MM.1S (cell line): ENCODE results near the gene ADCY10.

Source experiments
- DNase-seq: peaks from one replicate; pipeline ENCODE4 v3.0.0-alpha.2; 2015
- H2AFZ ChIP-seq: fragments of 300-600 bp; sonication (generic); 2 replicates; pipeline ENCODE4 v1.6.0; 2016; ENCODE audit warnings: antibody characterized with exemption, low read length
- H3F3A ChIP-seq: fragments of 300-600 bp; sonication (generic); 2 replicates; pipeline ENCODE4 v1.6.1; 2016; ENCODE audit warnings: mild to moderate bottlenecking, antibody characterized with exemption, low read length, moderate library complexity, mixed read lengths; ENCODE audit not compliant: insufficient read depth
- H3K27ac ChIP-seq: fragments of 300-600 bp; sonication (generic); 2 replicates; pipeline ENCODE4 v1.5.1; 2016; ENCODE audit warnings: mild to moderate bottlenecking, low read length
- H3K27me3 ChIP-seq: fragments of 300-600 bp; sonication (generic); replicated peaks from 2 replicates; pipeline ENCODE4 v1.6.0; 2016; ENCODE audit warnings: low read length; ENCODE audit not compliant: insufficient read depth
- H3K36me3 ChIP-seq: fragments of 300-600 bp; sonication (generic); replicated peaks from 2 replicates; pipeline ENCODE4 v1.6.1; 2016; ENCODE audit warnings: mild to moderate bottlenecking, low read length, mixed read lengths; ENCODE audit not compliant: insufficient read depth
- H3K4me1 ChIP-seq: fragments of 300-600 bp; sonication (generic); 2 replicates; pipeline ENCODE4 v1.6.1; 2016; ENCODE audit warnings: low read length, mixed read lengths
- H3K4me2 ChIP-seq: fragments of 300-600 bp; sonication (generic); 2 replicates; pipeline ENCODE4 v1.6.0; 2016; ENCODE audit warnings: low read depth, low read length
- H3K4me3 ChIP-seq: fragments of 300-600 bp; sonication (generic); 2 replicates; pipeline ENCODE4 v1.5.1; 2016; ENCODE audit warnings: low read length, mixed read lengths
- H3K79me2 ChIP-seq: fragments of 300-600 bp; sonication (generic); 2 replicates; pipeline ENCODE4 v1.6.1; 2016; ENCODE audit warnings: mixed run types, low read length, mixed read lengths
- H3K9ac ChIP-seq: fragments of 300-600 bp; sonication (generic); 2 replicates; pipeline ENCODE4 v1.6.1; 2016; ENCODE audit warnings: low read length, mixed read lengths
- H3K9me2 ChIP-seq: fragments of 300-600 bp; sonication (generic); replicated peaks from 2 replicates; pipeline ENCODE4 v1.6.1; 2016; ENCODE audit warnings: mild to moderate bottlenecking, low read length, mixed read lengths; ENCODE audit not compliant: insufficient read depth
- H3K9me3 ChIP-seq: fragments of 300-600 bp; sonication (generic); replicated peaks from 2 replicates; pipeline ENCODE4 v1.6.1; 2016; ENCODE audit warnings: mild to moderate bottlenecking, low read length, mixed read lengths; ENCODE audit not compliant: insufficient read depth
- H4K20me1 ChIP-seq: fragments of 300-600 bp; sonication (generic); 2 replicates; pipeline ENCODE4 v1.6.1; 2016; ENCODE audit warnings: mild to moderate bottlenecking, low read length, moderate library complexity, mixed read lengths; ENCODE audit not compliant: insufficient read depth
- CTCF ChIP-seq: fragments of 300-600 bp; sonication (generic); IDR thresholded peaks from 2 replicates; pipeline ENCODE4 v1.5.1; 2016; ENCODE audit warnings: antibody characterized with exemption, low read length, mixed read lengths
- EZH2 ChIP-seq: fragments of 300-600 bp; sonication (generic); optimal IDR thresholded peaks from 2 replicates; pipeline ENCODE3; 2017; ENCODE audit warnings: low read depth, mild to moderate bottlenecking, antibody characterized with exemption, low read length, mixed read lengths
- EZH2phosphoT487 ChIP-seq: fragments of 300-600 bp; sonication (generic); IDR thresholded peaks from 2 replicates; pipeline ENCODE4 v1.6.1; 2018; ENCODE audit warnings: antibody characterized with exemption, low read length

The ADCY10 gene

DNA sequence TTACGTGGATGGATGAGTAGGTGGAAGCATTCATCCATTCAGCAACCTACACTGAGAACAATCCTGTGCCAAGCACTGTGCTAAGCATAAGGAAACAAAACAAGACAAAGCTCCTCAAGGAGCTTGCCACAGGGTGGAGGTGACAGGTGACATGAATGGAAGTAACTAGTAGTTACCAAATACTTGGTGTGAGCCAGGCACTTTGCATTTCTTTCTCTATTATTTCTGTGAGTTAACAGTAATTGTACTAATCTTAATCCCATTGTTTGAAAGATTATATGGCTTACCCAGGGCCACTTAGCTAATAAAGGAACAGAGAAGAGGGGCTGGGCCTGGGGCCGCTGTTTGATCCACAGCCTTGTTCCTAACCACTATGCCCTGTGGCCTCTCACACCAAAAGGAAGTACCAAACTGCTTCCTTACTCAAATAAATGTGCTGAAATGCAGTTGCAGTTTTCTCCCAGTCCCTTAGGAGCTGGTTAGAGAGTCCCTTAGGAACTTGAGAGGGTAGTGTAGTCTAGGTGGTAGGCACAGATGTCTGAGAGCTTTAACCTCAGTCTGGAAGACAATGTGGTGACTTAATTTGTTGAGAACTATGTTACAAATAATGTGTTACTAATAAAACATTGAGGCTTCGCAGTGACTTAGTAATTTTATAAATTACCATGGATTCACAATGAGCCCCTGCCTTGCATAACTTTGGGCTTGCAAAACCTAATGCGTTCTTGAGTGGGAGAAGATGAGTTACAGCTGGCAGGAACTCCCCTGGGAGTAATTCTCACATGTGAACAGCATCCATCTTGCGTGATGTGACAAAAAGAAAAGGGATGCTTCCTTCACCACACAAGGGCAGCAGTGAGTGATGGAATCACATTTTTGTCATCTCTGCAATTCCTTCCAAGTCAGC, 122.4 kb downstream of the ADCY10 start:
- Histone ChIP-seq H3K36me3 (no peaks in the 10 kb centered on the region), H3K79me2 (no peaks in the 10 kb centered on the region), H3K4me1 (no peaks in the 10 kb centered on the region), H3K9ac (no peak overlapping the region), H4K20me1 (no peaks in the 10 kb centered on the region), H3K27ac (no peak overlapping the region), H3K4me3 (no peak overlapping the region), H3K27me3 (no peaks in the 10 kb centered on the region), H2AFZ (no peak overlapping the region), H3F3A (no peaks in the 10 kb centered on the region), H3K9me2 (no peaks in the 10 kb centered on the region), H3K4me2 (no peak overlapping the region), H3K9me3 (no peaks in the 10 kb centered on the region)
- DNase-seq: no peak
- TF ChIP-seq EZH2phosphoT487 (no peak), EZH2 (no peak), CTCF (no peak)

- no peak overlapping the region for H3K4me2 ChIP-seq
- no peak for TF ChIP-seq CTCF
- no peak for TF ChIP-seq EZH2
- TF ChIP-seq EZH2phosphoT487: no peak
- no peaks in the 10 kb centered on the region for H3K4me1 ChIP-seq
- H3F3A ChIP-seq: no peaks in the 10 kb centered on the region
- H3K9ac ChIP-seq: no peak overlapping the region
- no peak for DNase-seq
- no peaks in the 10 kb centered on the region for H3K9me2 ChIP-seq
- H3K4me3 ChIP-seq: no peak overlapping the region
- no peaks in the 10 kb centered on the region for H3K79me2 ChIP-seq
- no peak overlapping the region for H2AFZ ChIP-seq
- H4K20me1 ChIP-seq: no peaks in the 10 kb centered on the region
- no peak overlapping the region for H3K27ac ChIP-seq
- no peaks in the 10 kb centered on the region for H3K36me3 ChIP-seq
- H3K9me3 ChIP-seq: no peaks in the 10 kb centered on the region
- H3K27me3 ChIP-seq: no peaks in the 10 kb centered on the region
Observed at GRCh38 chr1:167790117-167790516, 123.8 kb downstream of the ADCY10 start.

- Histone ChIP-seq H3K9me2 (no peaks in the 10 kb centered on the region), H3K27me3 (no peaks in the 10 kb centered on the region), H3K9me3 (no peaks in the 10 kb centered on the region), H4K20me1 (no peaks in the 10 kb centered on the region), H3K4me1 (no peaks in the 10 kb centered on the region), H3F3A (no peaks in the 10 kb centered on the region), H3K4me3 (no peak overlapping the region), H3K79me2 (no peaks in the 10 kb centered on the region), H3K9ac (no peak overlapping the region), H3K36me3 (no peaks in the 10 kb centered on the region), H3K4me2 (no peak overlapping the region), H3K27ac (no peak overlapping the region), H2AFZ (no peak overlapping the region)
- no peak for TF ChIP-seq CTCF
- TF ChIP-seq EZH2: no peak
- TF ChIP-seq EZH2phosphoT487: no peak
- DNase-seq: no peak
Observed at GRCh38 chr1:167789501-167789900, 124.4 kb downstream of the ADCY10 start.
